H9 (cell line): ENCODE measurements around the gene EHMT2. TPM values are rescaled to one million over a fixed set of nuclear protein-coding genes. Genes with fewer than 3 reads are reported as not detected.

Source experiments
- DNase-seq: peaks from one replicate; pipeline ENCODE4 v3.0.0-alpha.2; 2017
- H2AFZ ChIP-seq: one replicate; pipeline ENCODE4 v1.6.1; 2013; ENCODE audit warnings: mild to moderate bottlenecking, low read length, control low read depth, moderate library complexity
- H2AK5ac ChIP-seq: 2 replicates; pipeline ENCODE4 v1.6.1; 2013; ENCODE audit warnings: low read length, control low read depth, mixed read lengths; ENCODE audit not compliant: insufficient read length
- H2BK120ac ChIP-seq: one replicate; pipeline ENCODE4 v1.6.1; 2013; ENCODE audit warnings: low read depth, mild to moderate bottlenecking, low read length, control low read depth, inconsistent platforms; ENCODE audit not compliant: poor library complexity, severe bottlenecking
- H2BK12ac ChIP-seq: 2 replicates; pipeline ENCODE4 v1.6.1; 2013; ENCODE audit warnings: low read length, control low read depth, mixed read lengths, low read depth; ENCODE audit not compliant: insufficient read length
- H2BK15ac ChIP-seq: 2 replicates; pipeline ENCODE4 v1.6.1; 2013; ENCODE audit warnings: low read depth, low read length, control low read depth
- H2BK20ac ChIP-seq: one replicate; pipeline ENCODE4 v1.6.1; 2013; ENCODE audit warnings: low read depth, mild to moderate bottlenecking, low read length, control low read depth, inconsistent platforms; ENCODE audit not compliant: poor library complexity, severe bottlenecking
- H2BK5ac ChIP-seq: 2 replicates; pipeline ENCODE4 v1.6.1; 2013; ENCODE audit warnings: low read length, control low read depth, mixed read lengths; ENCODE audit not compliant: insufficient read length
- H3K14ac ChIP-seq: 2 replicates; pipeline ENCODE4 v1.6.1; 2013; ENCODE audit warnings: low read length, control low read depth; ENCODE audit not compliant: insufficient read depth
- H3K18ac ChIP-seq: 2 replicates; pipeline ENCODE4 v1.6.1; 2013; ENCODE audit warnings: low read depth, mild to moderate bottlenecking, mixed read lengths, low read length, control low read depth; ENCODE audit not compliant: insufficient read length
- H3K23ac ChIP-seq: 2 replicates; pipeline ENCODE4 v1.6.1; 2013; ENCODE audit warnings: low read length, control low read depth, mixed read lengths, low read depth; ENCODE audit not compliant: insufficient read length
- H3K23me2 ChIP-seq: 2 replicates; pipeline ENCODE4 v1.6.1; 2013; ENCODE audit warnings: low read depth, mild to moderate bottlenecking, mixed read lengths, low read length, control low read depth; ENCODE audit not compliant: insufficient read length, poor library complexity, severe bottlenecking
- H3K27ac ChIP-seq: 2 replicates; pipeline ENCODE4 v1.5.1; 2013; ENCODE audit warnings: low read length, control low read depth, mixed read lengths, low read depth; ENCODE audit not compliant: insufficient read length
- H3K27me3 ChIP-seq: 2 replicates; pipeline ENCODE4 v1.6.1; 2013; ENCODE audit warnings: low read length, control low read depth, inconsistent platforms; ENCODE audit not compliant: insufficient read depth
- H3K4ac ChIP-seq: 2 replicates; pipeline ENCODE4 v1.6.1; 2013; ENCODE audit warnings: low read depth, mild to moderate bottlenecking, control low read depth, inconsistent platforms, low read length, moderate library complexity
- H3K4me1 ChIP-seq: 2 replicates; pipeline ENCODE4 v1.6.1; 2013; ENCODE audit warnings: low read length, control low read depth, inconsistent platforms; ENCODE audit not compliant: insufficient read depth
- H3K4me2 ChIP-seq: 2 replicates; pipeline ENCODE4 v1.6.1; 2013; ENCODE audit warnings: low read length, control low read depth, mixed read lengths; ENCODE audit not compliant: insufficient read length, insufficient read depth
- H3K56ac ChIP-seq: 2 replicates; pipeline ENCODE4 v1.6.1; 2013; ENCODE audit warnings: low read depth, mild to moderate bottlenecking, mixed read lengths, low read length, control low read depth; ENCODE audit not compliant: insufficient read length
- H3K79me1 ChIP-seq: 2 replicates; pipeline ENCODE4 v1.6.1; 2013; ENCODE audit warnings: low read depth, mild to moderate bottlenecking, moderate library complexity, low read length, control low read depth, inconsistent platforms; ENCODE audit not compliant: insufficient read depth, poor library complexity, severe bottlenecking
- H3K79me2 ChIP-seq: 2 replicates; pipeline ENCODE4 v1.6.1; 2013; ENCODE audit warnings: low read length, control low read depth, inconsistent platforms; ENCODE audit not compliant: insufficient read depth
- H3K9ac ChIP-seq: 2 replicates; pipeline ENCODE4 v1.6.1; 2013; ENCODE audit warnings: low read length, control low read depth, mixed read lengths; ENCODE audit not compliant: insufficient read length; ENCODE audit errors: extremely low read depth
- H3K9me3 ChIP-seq: one replicate; pipeline ENCODE4 v1.6.1; 2013; ENCODE audit warnings: low read depth, low read length, inconsistent platforms; ENCODE audit not compliant: control insufficient read depth
- H3T11ph ChIP-seq: one replicate; pipeline ENCODE4 v1.6.1; 2013; ENCODE audit warnings: mild to moderate bottlenecking, low read length, control low read depth, inconsistent platforms
- H4K20me1 ChIP-seq: one replicate; pipeline ENCODE4 v1.6.1; 2013; ENCODE audit not compliant: control insufficient read depth, insufficient read length, insufficient read depth
- H4K5ac ChIP-seq: 2 replicates; pipeline ENCODE4 v1.6.1; 2013; ENCODE audit warnings: low read depth, mild to moderate bottlenecking, mixed read lengths, low read length, control low read depth; ENCODE audit not compliant: insufficient read length
- H4K8ac ChIP-seq: replicated peaks from 2 replicates; pipeline ENCODE4 v1.6.1; 2013; ENCODE audit warnings: low read length, control low read depth, mixed read lengths, low read depth; ENCODE audit not compliant: insufficient read length
- H4K91ac ChIP-seq: 2 replicates; pipeline ENCODE4 v1.6.1; 2013; ENCODE audit warnings: low read depth, mild to moderate bottlenecking, moderate library complexity, mixed read lengths, low read length, control low read depth; ENCODE audit not compliant: insufficient read length
- H3K27ac Mint-ChIP-seq, 3 experiments: 2 replicates in 2 of 3; 3 replicates in 1 of 3; pipeline ENCODE4 v1.8.0; 2020 to 2021; ENCODE audit warnings: mixed read lengths in 3 of 3, mild to moderate bottlenecking in 1 of 3, moderate library complexity in 1 of 3
- H3K27me3 Mint-ChIP-seq: 2 replicates; pipeline ENCODE4 v1.8.0; 2021; ENCODE audit warnings: low read depth, mild to moderate bottlenecking, moderate library complexity, mixed read lengths
- H3K36me3 Mint-ChIP-seq, 3 experiments: 2 replicates in 2 of 3; 3 replicates in 1 of 3; pipeline ENCODE4 v1.8.0; 2020 to 2021; ENCODE audit warnings: low read depth in 3 of 3, mixed read lengths in 3 of 3; ENCODE audit not compliant: insufficient read depth in 1 of 3
- H3K4me1 Mint-ChIP-seq, 2 experiments: 2 replicates each; pipeline ENCODE4 v1.8.0; 2020; ENCODE audit warnings: mixed read lengths in 2 of 2
- H3K4me3 Mint-ChIP-seq, 2 experiments: 2 replicates in 1 of 2; 3 replicates in 1 of 2; pipeline ENCODE4 v1.8.0; 2020 to 2021; ENCODE audit warnings: mild to moderate bottlenecking in 2 of 2, mixed read lengths in 2 of 2, moderate library complexity in 1 of 2
- H3K9me3 Mint-ChIP-seq, 2 experiments: 2 replicates in 1 of 2; 3 replicates in 1 of 2; pipeline ENCODE4 v1.8.0; 2020; ENCODE audit warnings: mild to moderate bottlenecking in 2 of 2, mixed read lengths in 2 of 2, moderate library complexity in 1 of 2
- CTCF ChIP-seq: fragments of 200-600 bp; sonication (generic); conservative IDR thresholded peaks from 3 replicates; pipeline ENCODE4 v1.8.0; 2021; ENCODE audit warnings: antibody characterized with exemption, mild to moderate bottlenecking
- WGBS: extraction: QIAGEN DNeasy Blood & Tissue Kit; methylation state at CpG from one replicate; pipeline ENCODE4 v1.1.7; 2013; ENCODE audit warnings: missing lambda C conversion rate, low lambda C conversion rate, mixed read lengths; ENCODE audit not compliant: insufficient read length; ENCODE audit errors: extremely low coverage; 5-methylcytosine and 5-hydroxymethylcytosine counted together
- total RNA-seq: library from RNA; stranded (reverse); gene quantifications from 2 replicates; pipeline ENCODE4 v1.2.1, GENCODE V29; 2021

EHMT2 gene
- total RNA-seq, 1 experiment from 2014 or later, result 124 TPM

GRCh38 chr6:31901415-31901952 is 4.0 kb upstream of the EHMT2 start:
- no peak overlapping the region for H3T11ph ChIP-seq
- H3K9me3 ChIP-seq, result no peaks in the 10 kb centered on the region
- H2BK5ac ChIP-seq, result no peak overlapping the region
- H2BK20ac ChIP-seq, result no peak overlapping the region
- peak overlapping the region in 1 of 3 experiments; percentile 65; a peak in 1 of 7 replicates for H3K27ac Mint-ChIP-seq
- H2AFZ ChIP-seq, result no peak overlapping the region
- no peak overlapping the region for H3K9ac ChIP-seq
- H2BK15ac ChIP-seq, result no peak overlapping the region
- no peak for TF ChIP-seq CTCF
- no peak overlapping the region for H3K4ac ChIP-seq
- H2BK120ac ChIP-seq, result no peak overlapping the region
- no peak overlapping the region for H3K27ac ChIP-seq
- DNase-seq, result no peak
- peaks cover 10% of the 10 kb centered on the region for H3K23me2 ChIP-seq
- no peaks in the 10 kb centered on the region for H4K20me1 ChIP-seq
- H3K56ac ChIP-seq, result no peak overlapping the region
- H3K4me1 Mint-ChIP-seq, result peaks cover 26 to 41% of the 10 kb centered on the region in 2 experiments
- H3K18ac ChIP-seq, result peak overlapping the region; percentile 41
- H4K91ac ChIP-seq, result no peak overlapping the region
- no peak overlapping the region for H3K23ac ChIP-seq
- no peaks in the 10 kb centered on the region; the same call in 1 of the 2 replicates for H3K27me3 Mint-ChIP-seq
- peaks cover 8 to 13% (median 12%) of the 10 kb centered on the region in 3 experiments for H3K36me3 Mint-ChIP-seq
- no peak overlapping the region for H2AK5ac ChIP-seq
- H3K14ac ChIP-seq, result peak overlapping the region; percentile 49; the same call in 1 of the 2 replicates
- no peaks in the 10 kb centered on the region; the same call in 1 of the 2 replicates for H3K79me2 ChIP-seq
- no peaks in the 10 kb centered on the region; the same call in 1 of the 2 replicates for H3K4me1 ChIP-seq
- peak overlapping the region; percentile 66 to 83 for H3K4me3 Mint-ChIP-seq
- H3K79me1 ChIP-seq, result no peaks in the 10 kb centered on the region
- peak overlapping the region; percentile 6 for H3K4me2 ChIP-seq
- no peak overlapping the region for H2BK12ac ChIP-seq
- no CpG with 5 or more reads among the region's 45 CpGs for WGBS
- no peaks in the 10 kb centered on the region for H3K27me3 ChIP-seq
- H4K5ac ChIP-seq, result no peak overlapping the region
- no peaks in the 10 kb centered on the region; a peak in 1 of 5 replicates for H3K9me3 Mint-ChIP-seq
- no peak overlapping the region for H4K8ac ChIP-seq
